Mammary epithelial cell (primary cell): ENCODE results near the gene ARRDC2.

Experiments used
- EZH2 ChIP-seq: IDR thresholded peaks from 2 replicates; pipeline ENCODE4 v1.6.1; 2012; ENCODE audit warnings: low read length, inconsistent platforms, borderline replicate concordance
- TF ChIP-seq, protein P1 (sequence below), 2 donors: IDR thresholded peaks in 1 of 2; conservative IDR thresholded peaks in 1 of 2; 2 replicates each; pipeline ENCODE4 v1.5.1; 2011 to 2012; ENCODE audit warnings: inconsistent platforms in 2 of 2, low read length in 2 of 2, mild to moderate bottlenecking in 2 of 2, control low read depth in 1 of 2, low read depth in 1 of 2; ENCODE audit not compliant: insufficient read depth in 1 of 2; ENCODE audit errors: extremely low read depth in 1 of 2

DNA sequence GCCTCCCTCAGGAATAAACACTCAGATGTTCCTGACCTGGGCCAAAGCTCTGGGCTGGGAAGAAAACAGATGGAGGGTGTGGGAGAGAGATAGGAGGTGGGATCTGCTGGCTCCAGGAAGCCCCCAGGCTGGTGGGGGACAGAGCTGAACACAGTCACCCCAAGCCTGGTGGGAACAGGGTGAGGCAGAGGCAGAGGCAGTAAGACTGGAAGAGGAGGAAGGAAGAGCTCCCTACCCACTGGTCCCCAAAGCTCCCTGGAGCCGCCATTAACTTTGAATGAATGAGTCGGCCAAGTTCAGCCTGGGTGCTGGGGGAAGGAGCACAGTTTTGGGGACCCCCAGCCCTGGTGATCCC is 41.9 kb upstream of the ARRDC2 start:
- TF ChIP-seq, protein P1, sequence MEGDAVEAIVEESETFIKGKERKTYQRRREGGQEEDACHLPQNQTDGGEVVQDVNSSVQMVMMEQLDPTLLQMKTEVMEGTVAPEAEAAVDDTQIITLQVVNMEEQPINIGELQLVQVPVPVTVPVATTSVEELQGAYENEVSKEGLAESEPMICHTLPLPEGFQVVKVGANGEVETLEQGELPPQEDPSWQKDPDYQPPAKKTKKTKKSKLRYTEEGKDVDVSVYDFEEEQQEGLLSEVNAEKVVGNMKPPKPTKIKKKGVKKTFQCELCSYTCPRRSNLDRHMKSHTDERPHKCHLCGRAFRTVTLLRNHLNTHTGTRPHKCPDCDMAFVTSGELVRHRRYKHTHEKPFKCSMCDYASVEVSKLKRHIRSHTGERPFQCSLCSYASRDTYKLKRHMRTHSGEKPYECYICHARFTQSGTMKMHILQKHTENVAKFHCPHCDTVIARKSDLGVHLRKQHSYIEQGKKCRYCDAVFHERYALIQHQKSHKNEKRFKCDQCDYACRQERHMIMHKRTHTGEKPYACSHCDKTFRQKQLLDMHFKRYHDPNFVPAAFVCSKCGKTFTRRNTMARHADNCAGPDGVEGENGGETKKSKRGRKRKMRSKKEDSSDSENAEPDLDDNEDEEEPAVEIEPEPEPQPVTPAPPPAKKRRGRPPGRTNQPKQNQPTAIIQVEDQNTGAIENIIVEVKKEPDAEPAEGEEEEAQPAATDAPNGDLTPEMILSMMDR (conservative IDR thresholded peaks at IDR 0.05 in 1 of 2, IDR thresholded peaks at IDR 0.05 in 1 of 2; ENCODE audit: extremely low read depth in 1 of 2, insufficient read depth in 1 of 2, low read depth in 1 of 2, low read length in 2 of 2): no peak
- no peak for TF ChIP-seq EZH2
